NCI-H446 treated with DMSO at 0.1 percent for 48 hours (cell line): ENCODE results near the gene FNBP1L.

Experiments used
- DNase-seq: peaks from one replicate; lab custom pipeline; 2025; lab: John Stamatoyannopoulos, UW

FNBP1L gene

GRCh38 chr1:93447481-93448291 is at the start of gene FNBP1L:
Gene FNBP1L, plus strand, starts transcription at chr1:93448118. Its CDS starts 164 bp downstream, at chr1:93448282.
- peak; percentile 67 for DNase-seq

GRCh38 chr1:93399781-93400180 is 48.1 kb upstream of the FNBP1L start:
- DNase-seq, result no peak

GRCh38 chr1:93408203-93408602 is 39.7 kb upstream of the FNBP1L start:
- DNase-seq, result no peak

- DNase-seq, result no peak
These were observed 36.9 kb upstream of the FNBP1L start for GRCh38 chr1:93411000-93411399.

- DNase-seq, result no peak
These were observed 33.2 kb upstream of the FNBP1L start for GRCh38 chr1:93414749-93415148.

- no peak for DNase-seq
These were observed 32.6 kb upstream of the FNBP1L start for GRCh38 chr1:93415296-93415695.

GRCh38 chr1:93416183-93416582 is 31.7 kb upstream of the FNBP1L start:
- no peak for DNase-seq

- no peak for DNase-seq
These were observed 28.6 kb upstream of the FNBP1L start for GRCh38 chr1:93419344-93419743.

GRCh38 chr1:93420400-93420799 is 27.5 kb upstream of the FNBP1L start:
- DNase-seq, result no peak

GRCh38 chr1:93426181-93426580 is 21.7 kb upstream of the FNBP1L start:
- no peak for DNase-seq

GRCh38 chr1:93427656-93428055 is 20.3 kb upstream of the FNBP1L start:
- DNase-seq, result no peak

GRCh38 chr1:93433407-93433961 is 14.4 kb upstream of the FNBP1L start:
- DNase-seq, result no peak

- no peak for DNase-seq
These were observed 13.8 kb upstream of the FNBP1L start for GRCh38 chr1:93434088-93434487.

- DNase-seq, result no peak
These were observed 12.9 kb upstream of the FNBP1L start for GRCh38 chr1:93434987-93435386.

- no peak for DNase-seq
These were observed 12.5 kb upstream of the FNBP1L start for GRCh38 chr1:93435443-93435842.

- no peak for DNase-seq
These were observed 11.4 kb upstream of the FNBP1L start for GRCh38 chr1:93436496-93436895.

- peak; percentile 66 for DNase-seq
These were observed 9.8 kb upstream of the FNBP1L start for GRCh38 chr1:93437976-93438605.

GRCh38 chr1:93438716-93439115 is 9.2 kb upstream of the FNBP1L start:
- no peak for DNase-seq

GRCh38 chr1:93440272-93440671 is 7.6 kb upstream of the FNBP1L start:
- no peak for DNase-seq

GRCh38 chr1:93440706-93441105 is 7.2 kb upstream of the FNBP1L start:
- no peak for DNase-seq

- DNase-seq, result no peak
These were observed 6.3 kb upstream of the FNBP1L start for GRCh38 chr1:93441589-93441988.

GRCh38 chr1:93442008-93442666 is 5.8 kb upstream of the FNBP1L start:
- DNase-seq, result no peak

- DNase-seq, result no peak
These were observed 5.2 kb upstream of the FNBP1L start for GRCh38 chr1:93442741-93443140.
